Nephron progenitor cell (in vitro differentiated cells): ENCODE results near the gene RGS6.

Experiments used
- DNase-seq: peaks from one replicate; pipeline ENCODE4 v3.0.0; 2021
- H3K27ac Mint-ChIP-seq: 2 replicates; pipeline ENCODE4 v1.8.0; 2021; ENCODE audit warnings: mild to moderate bottlenecking, moderate library complexity, mixed read lengths
- H3K27me3 Mint-ChIP-seq: 2 replicates; pipeline ENCODE4 v1.8.0; 2021; ENCODE audit warnings: mild to moderate bottlenecking, low read depth, mixed read lengths; ENCODE audit not compliant: poor library complexity
- H3K36me3 Mint-ChIP-seq: 2 replicates; pipeline ENCODE4 v1.8.0; 2021; ENCODE audit warnings: low read depth, mixed read lengths
- H3K4me1 Mint-ChIP-seq: 2 replicates; pipeline ENCODE4 v1.8.0; 2021; ENCODE audit warnings: mixed read lengths
- H3K4me3 Mint-ChIP-seq: 2 replicates; pipeline ENCODE4 v1.8.0; 2021; ENCODE audit warnings: mild to moderate bottlenecking, moderate library complexity, mixed read lengths
- H3K9me3 Mint-ChIP-seq: 2 replicates; pipeline ENCODE4 v1.8.0; 2021; ENCODE audit warnings: mild to moderate bottlenecking, moderate library complexity, mixed read lengths
- TF ChIP-seq, protein P1 (sequence below): fragments of 200-600 bp; sonication (generic); IDR thresholded peaks from 2 replicates; pipeline ENCODE4 v1.5.0; 2021; ENCODE audit warnings: antibody characterized with exemption

The RGS6 gene

DNA sequence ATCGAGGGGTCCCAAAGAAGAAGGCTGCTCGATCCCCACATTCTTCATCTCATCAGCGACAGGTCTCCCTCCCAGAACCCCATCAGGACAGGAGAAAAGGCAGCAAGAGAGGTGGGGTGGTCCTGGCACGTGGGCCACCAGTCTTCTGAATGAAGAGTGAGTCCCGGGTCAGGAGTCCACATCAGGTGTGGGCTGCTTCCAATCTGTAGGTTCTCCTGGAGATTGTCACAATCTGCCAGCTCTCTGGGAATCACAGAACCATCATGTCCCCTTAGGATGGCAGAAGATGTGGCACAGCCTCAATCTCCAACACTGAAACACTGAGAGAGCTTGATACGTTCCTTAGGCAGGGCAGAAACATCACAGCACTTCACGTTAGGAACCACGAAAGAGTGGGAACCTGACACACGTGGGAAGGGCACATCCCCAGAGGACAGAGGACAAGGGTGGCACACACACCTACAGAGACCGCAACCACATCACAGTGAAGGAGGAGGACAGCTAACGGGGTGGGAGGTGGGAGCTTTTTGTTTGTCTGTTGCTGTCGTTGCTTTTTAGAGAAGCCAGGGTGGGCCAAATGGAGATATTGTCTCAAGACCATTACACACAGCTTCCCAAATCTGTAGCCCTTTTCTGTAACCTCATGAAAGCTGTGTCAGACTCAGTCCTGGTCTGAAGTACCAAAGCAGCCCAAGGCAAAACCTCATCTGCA lies 677.1 kb downstream of the RGS6 start:
- Mint-ChIP-seq H3K27me3 (peaks cover 12% of the 10 kb centered on the region), H3K4me3 (no peak overlapping the region), H3K4me1 (peaks cover 81% of the 10 kb centered on the region), H3K27ac (no peak overlapping the region), H3K36me3 (no peaks in the 10 kb centered on the region), H3K9me3 (no peaks in the 10 kb centered on the region)
- TF ChIP-seq, protein P1, sequence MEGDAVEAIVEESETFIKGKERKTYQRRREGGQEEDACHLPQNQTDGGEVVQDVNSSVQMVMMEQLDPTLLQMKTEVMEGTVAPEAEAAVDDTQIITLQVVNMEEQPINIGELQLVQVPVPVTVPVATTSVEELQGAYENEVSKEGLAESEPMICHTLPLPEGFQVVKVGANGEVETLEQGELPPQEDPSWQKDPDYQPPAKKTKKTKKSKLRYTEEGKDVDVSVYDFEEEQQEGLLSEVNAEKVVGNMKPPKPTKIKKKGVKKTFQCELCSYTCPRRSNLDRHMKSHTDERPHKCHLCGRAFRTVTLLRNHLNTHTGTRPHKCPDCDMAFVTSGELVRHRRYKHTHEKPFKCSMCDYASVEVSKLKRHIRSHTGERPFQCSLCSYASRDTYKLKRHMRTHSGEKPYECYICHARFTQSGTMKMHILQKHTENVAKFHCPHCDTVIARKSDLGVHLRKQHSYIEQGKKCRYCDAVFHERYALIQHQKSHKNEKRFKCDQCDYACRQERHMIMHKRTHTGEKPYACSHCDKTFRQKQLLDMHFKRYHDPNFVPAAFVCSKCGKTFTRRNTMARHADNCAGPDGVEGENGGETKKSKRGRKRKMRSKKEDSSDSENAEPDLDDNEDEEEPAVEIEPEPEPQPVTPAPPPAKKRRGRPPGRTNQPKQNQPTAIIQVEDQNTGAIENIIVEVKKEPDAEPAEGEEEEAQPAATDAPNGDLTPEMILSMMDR = no peak
- no peak for DNase-seq

DNA sequence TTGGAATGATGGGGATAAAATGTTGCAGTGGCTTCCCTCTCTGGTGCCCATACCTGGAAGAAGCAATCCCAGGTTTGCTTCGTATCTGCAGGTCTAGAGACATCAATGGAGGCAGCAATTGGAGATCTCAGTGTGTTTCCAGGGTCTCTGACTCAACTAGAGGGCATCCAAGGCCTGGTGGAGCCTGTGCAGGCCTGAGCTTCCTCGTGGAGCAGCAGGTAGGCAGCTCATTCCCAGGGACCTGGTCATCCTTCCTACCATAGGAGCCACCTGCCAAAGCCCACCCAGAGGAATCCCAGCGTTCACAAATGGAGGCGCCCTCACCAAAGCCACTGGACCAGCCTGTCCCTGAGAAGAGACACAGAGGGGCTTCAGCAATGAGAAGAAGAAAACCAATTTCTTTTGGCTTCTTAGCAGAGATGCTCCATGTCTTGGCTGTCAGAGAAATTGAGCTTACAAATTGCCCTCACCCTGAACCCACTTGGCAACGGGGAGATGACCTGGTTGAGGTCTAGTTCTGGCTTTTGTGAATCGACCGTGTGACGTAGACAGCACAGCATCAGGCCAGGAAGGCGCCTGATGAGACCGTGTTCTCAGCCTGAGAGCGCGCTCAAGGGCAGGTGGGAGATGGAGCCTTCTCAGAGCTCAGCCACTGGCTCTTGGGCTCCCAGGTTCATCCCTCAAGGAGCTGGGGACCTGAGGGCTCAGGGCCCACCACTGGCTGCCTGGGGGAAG lies 678.0 kb downstream of the RGS6 start:
- Mint-ChIP-seq H3K27ac (no peak overlapping the region), H3K36me3 (no peaks in the 10 kb centered on the region), H3K9me3 (no peaks in the 10 kb centered on the region), H3K4me3 (no peak overlapping the region), H3K4me1 (peaks cover 82% of the 10 kb centered on the region), H3K27me3 (peaks cover 12% of the 10 kb centered on the region)
- DNase-seq = no peak
- TF ChIP-seq, protein P1 = no peak

DNA sequence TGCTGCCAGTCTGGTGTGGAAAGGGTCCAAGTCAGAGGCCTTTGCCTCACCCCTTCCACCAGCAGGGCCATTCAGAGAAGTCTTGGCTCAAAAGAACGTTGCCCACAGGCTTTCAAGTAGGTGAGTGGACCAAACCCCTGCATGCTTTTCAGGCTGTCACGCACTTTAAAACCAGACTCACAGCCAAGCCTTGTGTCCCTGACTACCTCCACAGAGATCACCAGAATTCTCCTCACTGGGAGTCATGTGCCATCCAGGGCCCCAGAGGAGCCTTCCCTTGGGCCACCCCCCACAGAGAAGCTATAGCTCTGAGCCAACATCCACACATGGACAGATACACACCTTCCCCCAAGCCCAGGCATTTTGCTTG lies 678.6 kb downstream of the RGS6 start:
- H3K4me1 Mint-ChIP-seq = peaks cover 87% of the 10 kb centered on the region

DNA sequence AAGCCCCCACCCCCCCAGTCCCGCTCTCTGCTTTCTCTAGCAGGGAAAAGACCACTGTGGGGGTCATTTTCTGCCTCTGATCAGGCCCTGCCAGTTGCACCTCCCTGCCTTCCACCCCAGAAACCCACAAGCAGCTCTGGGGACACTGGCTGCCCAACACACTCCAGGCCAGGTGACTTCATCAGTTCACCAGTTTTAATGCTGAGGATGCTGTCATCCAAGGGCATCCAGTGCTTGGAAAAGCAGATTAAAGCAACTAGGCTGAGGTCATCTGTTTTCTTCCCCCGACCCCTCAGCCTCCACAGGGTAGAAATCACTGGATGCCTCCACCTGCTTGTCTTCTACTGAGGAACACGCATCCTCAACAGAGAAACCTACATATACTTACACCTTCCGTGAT lies 679.3 kb downstream of the RGS6 start:
- DNase-seq = no peak
- Mint-ChIP-seq H3K27me3 (peaks cover 9% of the 10 kb centered on the region), H3K4me1 (peaks cover 88% of the 10 kb centered on the region), H3K4me3 (no peak overlapping the region), H3K36me3 (no peaks in the 10 kb centered on the region), H3K9me3 (no peaks in the 10 kb centered on the region), H3K27ac (no peak overlapping the region)
- TF ChIP-seq, protein P1 = no peak

More for the DNA sequence above, 678.6 kb downstream of the RGS6 start:
- Mint-ChIP-seq H3K9me3 (no peaks in the 10 kb centered on the region), H3K27ac (no peak overlapping the region), H3K27me3 (peaks cover 12% of the 10 kb centered on the region), H3K4me3 (no peak overlapping the region), H3K36me3 (no peaks in the 10 kb centered on the region)
- TF ChIP-seq, protein P1 = no peak
- DNase-seq = no peak

DNA sequence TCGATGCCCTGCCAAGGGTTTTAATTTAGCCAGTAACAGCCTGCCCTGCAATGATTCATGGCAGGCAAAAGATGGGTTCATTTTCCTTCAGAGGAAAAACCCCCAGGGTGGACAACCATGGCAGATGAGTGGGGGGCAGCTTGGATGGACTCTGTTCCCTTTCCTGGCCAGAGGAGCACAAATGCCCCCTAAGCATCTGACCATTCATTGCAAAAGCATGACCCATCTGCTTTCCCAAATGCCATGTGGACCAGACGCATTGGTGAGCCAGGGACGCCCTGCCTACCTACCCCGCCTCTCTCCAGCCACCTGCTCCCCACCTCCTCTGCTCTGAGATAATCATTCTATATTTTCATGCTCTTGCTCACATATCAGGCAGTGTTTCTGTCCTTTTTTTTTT lies 679.8 kb downstream of the RGS6 start:
- no peaks in the 10 kb centered on the region for H3K36me3 Mint-ChIP-seq
- TF ChIP-seq, protein P1 = no peak
- peaks cover 88% of the 10 kb centered on the region for H3K4me1 Mint-ChIP-seq
- H3K9me3 Mint-ChIP-seq = no peaks in the 10 kb centered on the region
- no peak for DNase-seq
- H3K27ac Mint-ChIP-seq = no peak overlapping the region
- no peak overlapping the region for H3K4me3 Mint-ChIP-seq
- peaks cover 9% of the 10 kb centered on the region for H3K27me3 Mint-ChIP-seq
